Stimulated activated CD4-positive, alpha-beta T cell treated with anti-CD3 and anti-CD28 coated beads, Interleukin-4, amount 100 ng/mL, for 24 hours (primary cell): ENCODE data around the gene ATP2B2.

ENCODE experiments used
- DNase-seq: peaks from one replicate; pipeline ENCODE4 v3.0.0-alpha.2; 2020

ATP2B2 gene

DNA sequence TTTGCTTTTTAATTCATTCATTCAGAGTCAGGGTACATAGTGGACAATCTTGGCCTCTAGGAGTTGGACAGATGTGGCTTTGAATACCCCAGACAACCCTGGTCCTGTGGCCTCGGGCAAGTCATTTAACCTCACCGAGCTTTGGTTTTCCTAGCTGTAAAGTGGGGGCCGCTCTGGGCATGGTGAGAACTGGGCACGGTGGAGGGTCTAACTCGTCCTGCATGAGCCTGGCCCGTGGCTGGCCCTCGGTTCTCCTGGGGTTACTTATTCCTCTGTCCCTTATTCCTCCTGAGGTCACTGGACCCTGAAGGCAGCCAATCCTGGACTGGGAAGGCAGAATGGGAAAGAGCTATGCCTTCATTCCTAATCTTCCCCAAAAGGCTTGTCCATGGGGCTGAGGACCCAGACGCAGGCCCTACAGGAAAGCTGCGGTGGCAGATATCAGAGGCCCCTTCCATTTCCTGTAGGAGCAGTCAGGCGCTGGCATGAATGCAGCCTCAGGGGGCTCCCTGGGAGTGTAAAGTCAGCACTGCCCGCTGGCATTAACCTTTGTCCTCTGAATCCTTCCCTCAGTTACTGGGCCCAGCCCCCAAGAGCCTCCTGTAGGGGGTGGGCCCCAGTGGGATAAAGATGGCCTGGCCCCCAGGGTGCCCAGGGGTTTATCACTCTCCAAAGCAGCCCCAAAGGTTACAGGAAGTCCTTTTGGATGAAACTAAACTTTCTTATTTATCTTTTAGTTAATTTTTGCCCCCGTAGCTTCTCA is 166.6 kb downstream of the ATP2B2 start:
- DNase-seq: no peak

DNA sequence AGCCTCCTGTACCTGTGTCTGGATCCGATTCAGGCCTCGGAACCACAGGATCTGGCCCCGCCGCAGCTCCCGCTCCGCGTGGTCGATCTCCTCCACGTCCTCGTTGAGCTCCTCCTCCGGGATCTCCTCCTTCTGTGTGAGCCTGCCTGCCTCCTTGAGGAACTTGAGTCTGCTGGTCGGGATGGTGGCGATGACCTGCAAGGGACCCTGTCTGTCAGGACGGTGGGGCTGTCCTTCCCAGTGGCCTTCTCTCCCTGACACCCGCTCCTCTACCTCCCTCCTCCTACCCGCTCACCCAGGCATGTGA is 167.3 kb downstream of the ATP2B2 start:
- DNase-seq: no peak

DNA sequence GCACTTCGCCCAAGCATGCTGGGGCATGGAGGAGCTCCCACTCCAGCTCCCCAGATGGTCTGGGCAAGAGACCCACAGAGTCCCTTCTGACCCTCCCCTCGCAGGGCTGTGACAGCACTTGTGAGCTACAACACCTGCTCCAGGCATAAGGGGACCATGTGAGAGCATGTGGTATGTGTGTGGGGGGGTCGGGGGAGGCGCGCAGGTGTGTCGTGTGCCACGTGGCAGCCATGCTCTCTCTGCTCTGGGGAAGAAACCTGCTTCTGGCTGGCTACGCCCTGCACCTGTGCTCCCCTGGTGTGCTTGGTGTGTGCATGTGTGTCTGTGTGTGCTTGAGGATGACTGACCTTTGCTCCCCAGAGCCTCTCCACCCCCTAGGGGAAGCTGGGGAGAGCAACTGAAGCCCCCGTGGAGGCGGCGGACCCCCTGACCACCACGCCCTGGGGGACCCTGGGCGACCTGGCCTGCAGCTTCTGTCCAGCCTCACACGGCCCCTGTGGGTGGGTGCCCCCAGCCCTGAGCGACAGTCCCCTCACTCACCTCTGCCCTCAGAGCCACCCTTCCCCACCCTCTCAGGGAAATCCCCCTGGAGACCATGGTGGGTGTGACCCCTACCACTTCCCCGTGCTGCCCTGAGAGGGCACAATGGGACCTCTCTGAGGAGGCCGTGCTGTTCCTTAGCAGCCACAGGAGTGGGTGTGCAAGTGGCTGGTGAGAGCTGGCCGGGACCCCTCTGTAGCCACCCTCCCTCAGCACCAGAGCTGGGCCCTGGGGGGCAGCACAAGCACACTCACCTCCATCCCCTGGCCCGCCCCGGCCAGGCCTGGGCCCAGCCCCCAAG is 167.8 kb downstream of the ATP2B2 start:
- no peak for DNase-seq

DNA sequence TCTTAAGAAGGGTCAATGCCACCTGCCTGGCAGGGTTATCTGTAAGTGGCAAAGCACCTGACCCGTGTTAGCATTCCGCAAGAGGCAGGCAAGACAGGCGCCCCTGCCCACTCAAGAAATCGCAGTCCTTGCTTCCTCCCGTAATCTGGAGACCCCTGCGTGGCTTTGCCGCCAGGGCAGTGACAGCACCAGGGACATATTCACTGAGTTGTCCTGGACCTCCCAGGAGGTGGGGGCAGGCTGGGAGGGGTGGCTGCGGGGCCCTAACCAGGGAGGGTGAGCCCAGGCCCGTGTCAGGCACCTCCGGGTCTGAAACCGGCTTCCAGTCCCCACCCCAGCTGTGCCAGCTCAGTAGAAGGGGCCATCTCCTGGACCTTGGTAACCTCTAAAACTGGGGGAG is 168.6 kb downstream of the ATP2B2 start:
- no peak for DNase-seq

DNA sequence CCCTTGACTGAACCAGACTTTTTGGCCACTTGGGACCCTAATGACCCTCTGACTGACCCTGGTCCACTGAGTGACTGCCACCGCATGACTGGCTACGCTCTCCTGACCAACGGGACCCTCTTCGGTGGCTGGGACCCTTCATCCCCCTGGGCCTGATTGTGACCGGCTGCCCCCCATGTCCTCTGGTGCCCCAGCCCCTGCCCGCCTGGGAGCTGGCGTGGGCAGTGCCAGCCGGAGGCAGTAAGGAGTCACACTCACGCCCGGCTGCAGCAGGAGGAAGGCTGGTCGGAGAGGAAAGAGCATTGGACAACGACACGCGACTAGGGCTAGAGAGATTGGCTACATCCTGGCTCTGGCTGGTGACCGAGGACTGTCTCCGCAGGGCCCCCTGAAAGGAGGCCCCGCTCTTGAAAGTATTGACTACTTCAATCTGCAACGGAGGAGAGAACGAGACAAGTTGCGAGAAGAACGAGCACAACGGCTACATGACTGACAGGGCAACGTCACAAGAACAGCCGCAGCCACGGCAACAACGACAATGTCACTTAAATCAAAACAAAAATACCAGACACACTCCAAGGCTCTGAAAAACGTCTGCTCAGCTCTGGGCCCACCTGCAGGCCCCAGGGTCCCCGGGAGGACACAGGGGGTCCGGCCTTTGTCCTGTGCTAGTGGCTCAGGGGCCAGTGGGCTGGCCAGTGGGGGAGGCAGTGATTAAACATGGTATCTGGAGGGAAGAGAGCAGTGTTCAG is 169.3 kb downstream of the ATP2B2 start:
- no peak for DNase-seq

DNA sequence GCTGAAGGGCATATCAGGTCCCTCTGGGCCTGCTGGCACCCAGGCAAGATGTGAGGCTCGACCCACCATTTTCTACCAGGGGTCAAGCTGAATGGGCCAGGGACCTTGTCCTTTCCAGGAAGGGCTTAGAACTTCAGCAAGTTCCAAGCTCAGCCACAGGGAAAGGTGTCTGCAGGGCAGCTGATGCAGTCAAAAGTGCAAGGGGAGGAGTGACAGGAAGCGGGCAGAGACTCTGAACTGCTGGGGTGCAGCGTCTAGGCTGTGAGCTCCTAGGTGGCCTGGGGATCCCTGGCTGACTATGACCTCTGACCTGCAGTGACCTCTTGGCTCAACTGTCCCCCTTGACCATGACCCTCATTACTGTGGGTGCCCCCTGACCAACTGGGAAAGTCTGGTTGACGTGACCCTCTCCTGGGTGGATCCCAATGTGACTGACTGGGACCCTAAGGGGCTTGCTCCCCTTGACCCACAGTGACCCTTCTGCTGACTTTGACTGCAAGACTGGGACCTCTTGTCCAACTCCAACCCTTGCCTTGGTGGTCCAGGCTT is 170.1 kb downstream of the ATP2B2 start:
- no peak for DNase-seq

DNA sequence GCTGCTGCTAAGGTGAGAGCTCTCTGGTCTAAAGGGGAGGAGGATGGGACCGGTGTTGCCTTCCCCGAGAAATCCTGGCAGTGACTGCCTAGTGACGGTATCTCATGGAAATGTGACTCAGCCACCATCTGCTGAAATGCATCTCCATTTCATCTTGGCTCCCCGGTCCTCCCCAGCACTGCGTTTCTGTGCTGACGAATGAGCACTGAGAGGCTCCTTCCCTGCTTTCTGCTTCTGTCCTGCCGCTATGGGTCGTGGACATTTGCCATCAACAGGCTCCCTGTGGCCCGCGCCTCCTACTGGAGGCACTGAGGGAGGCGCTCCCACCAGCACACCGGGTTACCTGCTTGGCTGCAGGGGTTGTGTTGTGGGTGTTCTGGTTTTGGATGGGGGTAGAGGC is 170.9 kb downstream of the ATP2B2 start:
- DNase-seq: no peak

DNA sequence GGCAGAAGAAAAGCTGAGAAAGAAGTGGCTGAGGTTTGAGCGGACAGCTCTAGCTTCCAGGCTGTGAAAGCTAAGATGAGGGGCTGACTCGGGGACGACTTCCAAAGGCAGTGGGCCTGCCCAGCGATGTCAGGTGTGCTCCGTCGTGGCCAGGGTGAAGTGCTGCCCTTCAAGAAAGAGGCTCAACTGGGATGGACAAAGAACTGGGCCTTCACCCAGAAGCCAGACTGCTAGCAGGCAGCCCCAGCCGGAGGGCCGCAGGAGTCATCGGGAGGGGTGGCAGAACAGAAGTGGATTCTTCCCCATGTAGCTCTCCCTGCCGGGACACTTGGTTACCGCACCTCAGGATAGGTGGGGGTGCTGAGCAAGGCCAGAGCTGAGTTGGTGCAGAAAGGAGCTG is 171.3 kb downstream of the ATP2B2 start:
- no peak for DNase-seq

DNA sequence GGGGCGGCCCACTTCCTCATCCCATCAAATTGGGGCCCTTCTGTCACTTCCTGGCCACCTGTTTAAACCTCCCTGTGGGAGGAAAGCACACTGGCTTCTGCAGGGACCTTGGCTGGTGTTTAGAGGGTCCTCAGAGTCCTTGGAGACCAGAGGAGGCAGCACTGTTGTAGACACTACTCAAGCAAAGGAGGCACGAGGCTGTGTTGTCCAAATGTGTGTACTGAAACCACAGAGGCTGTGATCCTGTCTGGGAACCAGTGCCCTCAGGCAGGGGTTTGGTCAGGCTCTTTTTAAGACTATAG is 172.1 kb downstream of the ATP2B2 start:
- no peak for DNase-seq

DNA sequence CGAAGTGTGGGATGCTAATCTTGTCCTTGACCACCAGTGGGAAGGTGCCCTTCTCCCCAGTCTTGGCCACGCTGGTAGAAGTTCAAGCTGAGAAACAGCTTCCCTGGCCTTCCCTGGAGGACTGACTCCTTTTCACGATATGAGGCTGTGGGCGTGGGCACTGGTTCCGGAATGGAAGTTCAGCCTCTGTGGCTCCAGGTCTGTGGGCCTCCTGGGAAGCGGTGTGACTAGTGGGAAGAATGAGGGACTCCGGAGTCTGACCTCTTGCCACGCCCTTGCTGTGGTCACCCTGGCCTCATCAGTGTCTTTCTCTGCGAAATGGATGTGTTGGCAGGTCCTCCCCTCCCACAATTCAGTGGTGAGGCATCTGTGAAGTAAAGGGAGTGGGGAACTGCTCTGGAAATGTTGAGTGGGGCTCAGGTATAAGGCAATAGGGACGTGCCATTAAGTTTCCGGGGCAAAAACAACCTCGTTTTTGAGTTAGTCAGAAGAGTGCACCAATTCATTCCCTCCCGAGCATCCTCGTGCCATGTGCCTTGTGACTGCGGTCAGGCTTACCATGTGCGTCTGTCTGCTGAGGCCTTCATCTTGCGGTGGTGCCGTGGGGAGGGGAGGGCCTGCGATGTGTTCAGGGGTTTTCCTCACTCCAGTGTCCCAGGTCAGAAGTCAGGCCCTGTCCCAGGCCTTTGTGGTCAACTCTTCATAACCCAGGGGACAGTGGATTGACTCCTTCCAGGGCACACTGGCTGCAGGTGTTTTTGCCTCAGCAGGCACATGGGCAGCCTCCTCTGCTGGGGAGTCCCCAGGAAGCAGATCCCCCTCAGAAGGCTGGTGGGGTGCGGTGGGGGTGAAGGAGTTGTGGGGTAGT is 172.7 kb downstream of the ATP2B2 start:
- no peak for DNase-seq

DNA sequence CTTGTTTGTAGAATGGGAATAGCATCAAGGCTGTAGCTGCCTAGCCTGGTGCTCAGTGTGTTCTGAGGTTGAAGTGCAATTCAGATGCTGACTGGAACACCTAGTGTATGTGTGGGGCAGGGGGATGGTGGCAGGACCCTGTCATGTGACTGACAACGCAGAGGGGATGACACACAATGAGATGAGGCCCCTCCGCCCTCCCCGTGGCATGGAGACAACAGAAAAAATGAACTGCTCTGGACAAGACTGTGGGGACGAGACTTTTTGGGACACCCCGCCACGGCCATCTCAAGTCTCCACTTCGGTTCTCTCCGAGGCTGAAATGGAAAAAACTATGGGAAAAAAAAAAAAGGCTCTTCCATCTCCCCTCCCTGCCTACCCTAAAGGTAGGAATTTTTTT is 174.1 kb downstream of the ATP2B2 start:
- no peak for DNase-seq

DNA sequence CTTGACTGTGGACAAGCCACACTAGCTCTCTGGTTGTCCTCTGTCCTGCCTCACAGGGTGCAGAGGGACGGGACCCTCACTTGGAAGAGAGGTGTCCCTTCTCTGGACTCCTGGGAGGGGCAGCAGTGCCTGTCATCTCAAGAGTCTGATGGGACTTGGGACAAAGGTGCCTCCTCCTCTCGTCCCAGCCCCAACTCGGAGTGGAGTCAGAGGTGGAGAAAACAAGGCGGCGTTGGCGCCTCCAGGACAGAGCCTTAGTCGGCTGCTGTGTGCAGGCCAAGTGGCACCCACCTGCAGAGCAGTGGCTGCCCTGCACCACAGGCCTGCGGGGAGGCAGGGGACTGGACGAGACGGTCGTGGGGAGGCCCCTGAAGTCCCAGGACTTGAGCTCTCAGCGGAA is 175.1 kb downstream of the ATP2B2 start:
- no peak for DNase-seq

DNA sequence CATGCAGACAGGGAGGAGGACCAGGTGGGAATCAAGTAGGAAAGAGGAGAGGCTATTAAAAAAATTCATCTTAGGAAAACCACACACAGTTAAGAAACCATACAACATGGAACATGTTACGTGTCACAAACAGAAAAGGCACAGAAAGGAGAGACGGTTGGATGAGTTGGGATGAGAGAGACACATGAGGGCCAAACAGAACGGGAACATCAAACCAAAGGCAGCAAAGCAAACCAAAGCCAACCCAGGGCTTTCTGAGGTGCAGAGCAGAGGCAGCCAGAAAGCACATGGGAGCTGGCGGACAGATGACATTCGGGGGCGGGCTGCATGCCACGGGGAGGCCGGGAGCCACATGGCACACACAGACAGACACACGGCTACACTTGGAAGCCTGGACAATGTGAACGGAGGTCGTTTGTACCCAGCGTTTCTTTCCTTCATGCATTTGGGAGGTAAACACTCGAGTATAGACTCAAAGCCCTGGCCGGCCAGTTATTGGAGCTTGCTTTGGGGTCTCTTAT is 175.8 kb downstream of the ATP2B2 start:
- no peak for DNase-seq

DNA sequence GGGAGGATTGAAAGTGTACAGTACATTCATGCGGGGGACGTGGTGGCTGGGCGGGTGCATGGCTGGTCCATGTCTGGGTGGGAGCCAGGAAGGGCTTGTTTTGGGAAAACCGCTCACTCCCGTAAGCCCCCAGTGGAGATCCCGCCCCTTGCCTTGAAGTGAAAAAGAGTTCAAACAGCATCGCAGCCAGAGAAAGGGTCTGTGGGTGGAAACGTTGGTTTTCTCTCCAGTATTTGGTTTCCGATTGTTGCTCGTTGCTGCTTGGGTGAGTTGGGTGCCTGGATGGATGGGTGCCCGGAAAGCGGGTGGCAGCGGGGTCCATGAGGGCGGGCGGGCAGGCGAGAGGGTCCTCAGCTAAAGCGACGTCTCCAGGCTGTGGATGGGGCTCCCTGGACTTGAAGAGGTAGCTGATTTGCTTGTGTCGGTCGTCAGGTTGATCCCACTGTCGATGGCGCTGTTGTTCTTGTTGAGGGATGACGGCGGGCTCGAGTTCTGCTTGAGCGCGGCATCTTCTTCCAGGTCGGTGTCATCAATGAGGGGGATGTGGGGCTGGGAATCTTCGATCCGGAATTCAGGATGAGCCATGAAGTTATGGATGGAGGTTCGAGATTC is 176.8 kb downstream of the ATP2B2 start:
- no peak for DNase-seq

DNA sequence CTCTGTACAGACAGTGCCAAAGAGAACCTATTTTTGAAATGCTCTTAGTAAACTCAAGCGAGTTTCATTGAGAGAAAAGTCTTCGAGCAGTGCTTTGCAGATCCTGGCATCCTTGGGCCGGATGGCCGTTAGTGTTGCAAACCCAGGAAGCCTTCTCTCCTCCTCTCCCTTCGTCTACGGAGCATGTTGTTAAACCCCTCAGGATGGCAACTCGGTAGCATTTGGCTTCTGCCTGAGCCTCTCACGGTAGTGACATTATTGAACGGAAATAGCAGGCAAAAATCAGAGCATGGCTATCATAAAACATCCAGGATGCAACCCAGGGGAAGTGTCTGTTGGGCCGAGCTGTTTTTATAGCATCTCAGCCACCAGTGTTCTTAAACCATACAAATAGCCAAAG is 177.8 kb downstream of the ATP2B2 start:
- DNase-seq: no peak

DNA sequence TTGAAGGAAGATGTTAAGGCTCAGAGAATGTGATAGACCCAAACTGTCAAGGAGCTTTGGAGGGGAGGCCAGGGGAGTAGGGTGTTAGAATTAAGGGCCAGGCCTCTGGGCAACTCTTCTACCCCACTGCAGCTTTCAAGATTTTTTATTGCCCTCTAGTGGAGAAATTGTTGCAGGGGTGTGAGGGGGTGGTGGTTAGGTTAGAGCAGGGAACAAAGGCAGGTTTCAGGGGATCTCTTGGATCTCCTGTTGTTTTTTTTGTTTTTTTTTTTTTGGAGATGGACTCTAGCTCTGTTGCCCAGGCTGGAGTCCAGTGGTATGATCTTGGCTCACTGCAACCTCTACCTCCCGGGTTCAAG is 183.1 kb downstream of the ATP2B2 start:
- no peak for DNase-seq

DNA sequence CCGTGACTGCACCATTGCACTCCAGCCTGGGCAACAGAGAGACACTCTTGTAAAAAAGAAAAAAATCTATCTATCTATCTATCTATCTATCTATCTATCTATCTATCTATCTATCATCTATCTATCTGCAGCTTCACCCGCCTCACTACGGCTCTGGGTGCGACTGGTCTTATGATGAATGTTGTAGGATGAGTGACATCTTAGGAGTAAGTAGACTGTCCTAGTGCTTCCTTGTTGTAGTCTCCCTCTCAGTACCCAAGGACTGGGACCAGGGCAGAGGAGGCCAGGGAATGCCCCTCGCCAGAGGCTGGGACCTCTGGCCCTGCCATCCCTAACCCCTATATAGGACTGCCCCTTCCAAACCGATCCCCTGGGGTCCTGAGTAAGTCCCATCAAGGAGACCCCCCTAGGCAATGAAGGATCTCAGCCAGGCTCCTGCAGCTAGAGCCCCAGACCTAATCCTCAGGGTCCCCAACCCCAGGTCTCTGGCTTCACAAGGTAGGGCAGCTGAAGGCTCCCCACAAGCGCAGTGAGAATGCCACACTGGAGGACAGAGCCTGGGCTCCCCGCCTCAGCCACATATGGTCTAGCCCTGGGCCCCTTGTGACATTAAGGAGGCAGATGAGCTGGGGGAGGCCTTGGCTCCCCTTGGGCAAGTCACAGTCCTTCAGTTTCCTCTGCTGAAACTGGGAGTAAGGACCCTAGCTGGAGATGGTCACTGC is 183.6 kb downstream of the ATP2B2 start:
- DNase-seq: no peak

DNA sequence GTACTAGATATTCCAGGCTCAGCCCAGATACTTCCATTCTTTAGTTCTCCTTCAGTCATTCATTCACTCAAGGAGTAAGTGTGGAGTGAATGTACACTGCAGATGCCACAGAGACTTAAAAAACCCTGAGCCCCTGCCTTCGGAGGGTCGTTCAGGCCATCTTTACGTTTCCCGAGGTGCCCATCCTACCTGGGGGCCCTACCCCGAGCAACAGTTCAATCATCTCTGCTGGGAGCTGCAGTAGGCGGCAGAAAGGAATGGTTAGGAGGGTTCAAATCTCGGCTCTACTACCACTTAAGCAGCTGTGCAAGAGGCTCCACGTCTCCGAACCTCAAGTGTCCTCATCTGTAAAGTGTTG is 185.1 kb downstream of the ATP2B2 start:
- DNase-seq: no peak

DNA sequence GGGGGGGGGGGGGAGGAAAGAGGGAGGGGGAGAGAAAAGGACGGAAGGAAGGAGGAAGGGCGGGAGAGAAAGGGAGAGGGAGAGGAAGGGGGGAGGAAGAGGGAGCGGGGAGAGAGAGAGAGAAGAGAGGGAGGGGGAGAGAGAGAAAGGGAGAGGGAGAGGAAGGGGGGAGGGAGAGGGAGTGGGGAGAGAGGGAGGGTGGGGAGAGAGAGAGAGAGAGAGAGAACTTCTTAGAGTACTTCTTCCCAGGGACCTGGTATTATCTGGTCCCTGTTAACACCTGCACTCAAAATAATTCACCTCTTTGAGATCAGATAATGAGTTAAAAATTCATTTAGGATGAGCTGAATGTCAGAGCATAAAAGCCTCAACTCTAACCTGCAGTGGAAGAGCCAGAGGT is 185.6 kb downstream of the ATP2B2 start:
- no peak for DNase-seq

DNA sequence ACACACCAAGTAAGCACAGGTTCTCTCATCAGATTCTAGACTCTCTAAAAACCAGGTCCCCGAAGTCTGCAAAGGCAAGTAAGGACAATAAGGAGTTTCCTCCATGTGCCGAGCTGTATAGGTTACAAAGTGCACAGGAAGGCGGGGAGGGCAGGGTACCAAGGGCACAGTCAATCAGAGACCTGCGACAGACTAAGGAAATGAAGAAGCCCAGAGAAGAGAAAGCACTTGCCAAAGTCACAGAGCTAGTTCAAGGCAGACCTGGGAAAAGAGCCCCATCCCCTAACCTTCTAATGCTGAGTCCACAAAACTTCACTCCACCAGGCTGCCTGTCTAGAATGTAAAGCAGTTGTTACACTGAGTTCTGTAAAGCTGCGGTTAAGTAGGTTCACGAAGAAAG is 186.1 kb downstream of the ATP2B2 start:
- DNase-seq: no peak

DNA sequence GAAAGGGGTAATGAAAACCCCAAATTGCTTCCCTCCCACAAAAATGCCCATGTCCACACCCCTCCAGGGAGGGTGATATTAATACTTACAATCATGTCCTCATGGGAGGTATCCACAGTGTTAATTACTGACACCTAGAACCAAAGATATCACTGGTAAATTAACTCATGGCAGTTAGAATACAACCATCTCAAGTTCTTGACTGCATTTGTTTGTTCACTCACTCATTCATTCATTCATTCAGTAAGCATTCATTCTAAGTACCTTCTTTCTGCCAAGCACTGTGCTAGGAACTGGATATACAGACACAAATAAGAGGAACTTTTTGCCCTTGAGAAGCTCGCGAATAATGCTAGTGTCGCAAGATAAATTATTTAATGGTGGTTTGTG is 187.4 kb downstream of the ATP2B2 start:
- DNase-seq: no peak
